Pons (tissue), 1 donor: ENCODE data around the gene MUS81.
A peak's percentile ranks its signal among the peaks of the same experiment; 100 is the strongest.
"Not testable (repeated sequence)": the region's sequence is repeated elsewhere in the genome, so short reads cannot be mapped to it uniquely, and the experiment has no call there.

Source experiments
- DNase-seq: peaks from one replicate; pipeline ENCODE4 v3.0.0-alpha.2; 2016; ENCODE audit warnings: low spot score

MUS81 gene

GRCh38 chr11:65860278-65861164 is at the start of gene MUS81:
TSS of gene MUS81 (plus strand) at chr11:65860433. CDS start at chr11:65860754, 321 bp downstream.
- peak; percentile 93 for DNase-seq

GRCh38 chr11:65811764-65812475 is 48.3 kb upstream of the MUS81 start:
- DNase-seq, result no peak

- peak; percentile 61 for DNase-seq
These were observed 45.9 kb upstream of the MUS81 start for GRCh38 chr11:65814131-65814985.

GRCh38 chr11:65814986-65815565 is 45.2 kb upstream of the MUS81 start:
- no peak for DNase-seq

GRCh38 chr11:65816696-65817095 is 43.5 kb upstream of the MUS81 start:
- no peak for DNase-seq

- DNase-seq, result peak; percentile 26
These were observed 42.9 kb upstream of the MUS81 start for GRCh38 chr11:65817312-65817834.

GRCh38 chr11:65817835-65818680 is 42.2 kb upstream of the MUS81 start:
- peak; percentile 85 for DNase-seq

- no peak for DNase-seq
These were observed 39.1 kb upstream of the MUS81 start for GRCh38 chr11:65821107-65821506.

- DNase-seq, result no peak
These were observed 37.3 kb upstream of the MUS81 start for GRCh38 chr11:65822776-65823528.

- no peak for DNase-seq
These were observed 33.1 kb upstream of the MUS81 start for GRCh38 chr11:65826984-65827735.

- DNase-seq, result no peak
These were observed 30.8 kb upstream of the MUS81 start for GRCh38 chr11:65829459-65829858.

- not testable (repeated sequence) for DNase-seq
These were observed 28.0 kb upstream of the MUS81 start for GRCh38 chr11:65832231-65832630.

GRCh38 chr11:65833297-65834030 is 26.8 kb upstream of the MUS81 start, which contains the start of gene SNX32:
TSS of gene SNX32 (plus strand) at chr11:65833963. CDS start at chr11:65834066, 103 bp downstream.
- peak; percentile 93 for DNase-seq

- no peak for DNase-seq
These were observed 26.0 kb upstream of the MUS81 start for GRCh38 chr11:65834202-65834601.

GRCh38 chr11:65842144-65842543 is 18.1 kb upstream of the MUS81 start:
- no peak for DNase-seq

- no peak for DNase-seq
These were observed 16.4 kb upstream of the MUS81 start for GRCh38 chr11:65843811-65844210.

- DNase-seq, result no peak
These were observed 15.9 kb upstream of the MUS81 start for GRCh38 chr11:65844231-65844872.

GRCh38 chr11:65847746-65848145 is 12.5 kb upstream of the MUS81 start:
- no peak for DNase-seq
